22Rv1 (cell line): ENCODE measurements around the gene ZMYND15.

ENCODE experiments used
- CTCF ChIP-seq: fragments of 450-650 bp; IDR thresholded peaks from 2 replicates; pipeline ENCODE4 v1.5.1; 2017; ENCODE audit warnings: mild to moderate bottlenecking
- ZFX ChIP-seq: fragments of 450-650 bp; IDR thresholded peaks from 2 replicates; pipeline ENCODE4 v1.6.1; 2017; ENCODE audit warnings: antibody characterized with exemption, borderline replicate concordance

DNA sequence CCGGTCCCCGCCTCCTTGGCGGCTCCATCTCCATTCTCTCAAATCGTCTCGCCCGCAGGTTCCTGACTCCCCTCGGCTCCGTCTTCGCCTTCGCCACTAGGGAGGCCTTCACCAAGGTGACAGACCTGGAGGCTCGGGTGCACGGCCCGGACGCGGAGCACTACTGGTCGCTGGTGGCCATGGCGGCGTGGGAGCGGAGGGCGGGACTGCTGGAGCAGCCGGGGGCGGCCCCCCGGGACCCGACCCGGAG lies 50.0 kb downstream of the ZMYND15 start:
- TF ChIP-seq ZFX (no peak), CTCF (no peak)
